ENCODE results near the gene DAPK2. TPM values are rescaled to one million over a fixed set of nuclear protein-coding genes. Genes with fewer than 3 reads are reported as not detected.

The DAPK2 gene
- total and polyA plus RNA-seq, 2 of the 4 experiments (the other 2 are of a cell fraction): 0.34 to 0.36 TPM

DNA sequence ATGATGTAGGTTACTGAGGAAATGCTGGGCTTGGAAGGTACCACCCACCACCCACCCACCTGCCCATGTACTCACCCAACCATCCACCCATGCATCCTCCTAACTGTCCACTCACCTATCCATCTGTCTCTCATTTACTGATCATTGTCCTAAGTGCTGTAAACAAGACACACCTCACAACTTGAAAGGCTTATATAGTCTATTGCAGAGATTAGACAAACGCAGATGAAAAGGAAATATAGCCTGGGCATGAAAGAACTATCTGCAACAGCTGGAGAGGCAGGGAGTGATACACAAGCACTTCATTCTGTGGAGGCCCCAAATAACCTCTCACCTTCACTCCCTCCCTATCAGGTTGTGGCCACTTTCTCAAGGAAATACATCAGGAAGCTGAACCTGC, 54.0 kb downstream of the DAPK2 start:
- Histone ChIP-seq H3K4me1 (ENCODE audit: control insufficient read depth, insufficient read depth, low read length) (peaks cover 3% of the 10 kb centered on the region; the same call in 1 of the 2 replicates), H3K9ac (ENCODE audit: low read depth, low read length) (no peak overlapping the region), H4K20me1 (ENCODE audit: insufficient read depth, low read length) (peaks cover 3% of the 10 kb centered on the region; the same call in 1 of the 2 replicates), H3K56ac (ENCODE audit: extremely low read depth, insufficient read depth, low read length) (no peak overlapping the region), H2BK15ac (ENCODE audit: low read depth, low read length) (no peak overlapping the region), H3K23ac (ENCODE audit: low read depth, low read length) (no peak overlapping the region), H3K9me3 (ENCODE audit: control insufficient read depth, insufficient read depth, low read length) (no peaks in the 10 kb centered on the region), H3K27me3 (ENCODE audit: control insufficient read depth, insufficient read depth, low read length) (peaks cover 15% of the 10 kb centered on the region), H3K9me1 (ENCODE audit: insufficient read depth, low read length) (no peaks in the 10 kb centered on the region), H4K8ac (ENCODE audit: low read depth in 2 of 2, low read length in 2 of 2) (no peak overlapping the region), H4K91ac (ENCODE audit: insufficient read depth, low read depth, low read length) (no peak overlapping the region), H2AFZ (replicated peaks; ENCODE audit: low read length, poor library complexity) (no peak overlapping the region), H3K79me1 (ENCODE audit: low read depth in 1 of 2, low read length in 2 of 2) (no peaks in the 10 kb centered on the region), H3K14ac (replicated peaks; ENCODE audit: low read depth, low read length) (no peak overlapping the region), H2BK20ac (ENCODE audit: low read depth, low read length) (no peak overlapping the region), H2AK9ac (replicated peaks; ENCODE audit: low read depth, low read length, poor library complexity) (no peak overlapping the region), H2AK5ac (ENCODE audit: low read depth, low read length) (no peak overlapping the region), H3K4ac (ENCODE audit: low read depth, low read length) (no peak overlapping the region), H3K4me3 (ENCODE audit: insufficient read depth, low read depth, low read length) (no peak overlapping the region), H4K5ac (ENCODE audit: low read depth, low read length) (no peak overlapping the region), H3K18ac (ENCODE audit: low read depth, low read length) (no peak overlapping the region), H2BK120ac (ENCODE audit: low read depth, low read length) (no peak overlapping the region), H2BK5ac (ENCODE audit: low read depth, low read length, poor library complexity, severe bottlenecking) (no peak overlapping the region), H3K4me2 (ENCODE audit: low read depth, low read length) (no peak overlapping the region), H3K27ac (ENCODE audit: insufficient read depth, low read length) (no peak overlapping the region), H3K36me3 (ENCODE audit: control insufficient read depth, insufficient read depth, low read length) (no peaks in the 10 kb centered on the region)
- no CpG with 5 or more reads among the region's 1 CpG for WGBS, 2 experiments (ENCODE audit: extremely low coverage in 2 of 2, insufficient read length in 1 of 2)
- TF ChIP-seq RAD21 (IDR thresholded peaks at IDR 0.05; ENCODE audit: low read length): no peak
- no peak for TF ChIP-seq NFE2L2 (IDR thresholded peaks at IDR 0.05; ENCODE audit: low read depth, low read length)
- TF ChIP-seq BHLHE40 (IDR thresholded peaks at IDR 0.05; ENCODE audit: low read depth, low read length): no peak
- dilution Hi-C loops (cut with HindIII; ENCODE audit: low sequenced_read_pairs, unreplicated experiment): no loop called here
- no TSS peak for BruUV-seq (replicated peaks)
- DNase-seq (no peak), ATAC-seq (ENCODE audit: low read depth) (no peak)
- intact Hi-C loops (cut with micrococcal nuclease): no loop called here
- ChIA-PET POLR2A (ENCODE audit: unreplicated experiment) (no interaction called here), CTCF (interaction anchor here (1.1 kb wide), 1 partner anchor 48 kb away, joined by 3 read pairs; no protein-coding TSS in a partner anchor)
- in situ Hi-C loops (cut with MboI; ENCODE audit: low sequenced_read_pairs): no loop called here
